Measurements from ENCODE around the gene MTHFS.

GRCh38 chr15:79930516-79930915 is 33.7 kb upstream of the MTHFS start:
- TF ChIP-seq CTCF (IDR thresholded peaks at IDR 0.05) (no peak), POLR2AphosphoS5 (IDR thresholded peaks at IDR 0.05) (no peak), POLR2A (IDR thresholded peaks at IDR 0.05) (no peak)
